GM18868 (cell line): ENCODE results near the gene MCMBP.
"Not testable (repeated sequence)": the region's sequence is repeated elsewhere in the genome, so short reads cannot be mapped to it uniquely, and the experiment has no call there.

Experiments used
- ATAC-seq: cut with Tn5 transposase; IDR thresholded peaks from one replicate; pipeline ENCODE4 v1.9.1; 2021; ENCODE audit warnings: mild to moderate bottlenecking, moderate library complexity; ENCODE audit not compliant: unreplicated experiment

Gene MCMBP

DNA sequence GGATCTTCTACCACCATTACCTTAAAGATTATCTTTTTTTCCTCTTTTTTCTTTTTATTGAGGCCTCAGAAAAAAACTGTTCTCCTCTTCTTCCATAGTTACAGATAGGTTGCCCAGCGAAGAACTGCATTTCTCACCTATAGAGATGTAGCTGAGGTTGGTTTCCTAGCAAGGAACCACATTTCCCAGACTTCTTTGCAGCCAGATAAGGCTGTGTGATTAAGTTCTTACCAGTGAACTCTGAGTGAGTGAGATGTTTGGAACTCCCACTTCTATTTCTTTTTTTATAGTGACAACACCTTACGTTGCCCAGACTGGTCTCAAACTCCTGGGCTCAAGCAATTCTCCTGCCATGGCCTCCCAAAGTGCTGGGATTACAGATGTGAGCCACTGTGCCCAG, 5.9 kb upstream of the MCMBP start:
- no peak for ATAC-seq

DNA sequence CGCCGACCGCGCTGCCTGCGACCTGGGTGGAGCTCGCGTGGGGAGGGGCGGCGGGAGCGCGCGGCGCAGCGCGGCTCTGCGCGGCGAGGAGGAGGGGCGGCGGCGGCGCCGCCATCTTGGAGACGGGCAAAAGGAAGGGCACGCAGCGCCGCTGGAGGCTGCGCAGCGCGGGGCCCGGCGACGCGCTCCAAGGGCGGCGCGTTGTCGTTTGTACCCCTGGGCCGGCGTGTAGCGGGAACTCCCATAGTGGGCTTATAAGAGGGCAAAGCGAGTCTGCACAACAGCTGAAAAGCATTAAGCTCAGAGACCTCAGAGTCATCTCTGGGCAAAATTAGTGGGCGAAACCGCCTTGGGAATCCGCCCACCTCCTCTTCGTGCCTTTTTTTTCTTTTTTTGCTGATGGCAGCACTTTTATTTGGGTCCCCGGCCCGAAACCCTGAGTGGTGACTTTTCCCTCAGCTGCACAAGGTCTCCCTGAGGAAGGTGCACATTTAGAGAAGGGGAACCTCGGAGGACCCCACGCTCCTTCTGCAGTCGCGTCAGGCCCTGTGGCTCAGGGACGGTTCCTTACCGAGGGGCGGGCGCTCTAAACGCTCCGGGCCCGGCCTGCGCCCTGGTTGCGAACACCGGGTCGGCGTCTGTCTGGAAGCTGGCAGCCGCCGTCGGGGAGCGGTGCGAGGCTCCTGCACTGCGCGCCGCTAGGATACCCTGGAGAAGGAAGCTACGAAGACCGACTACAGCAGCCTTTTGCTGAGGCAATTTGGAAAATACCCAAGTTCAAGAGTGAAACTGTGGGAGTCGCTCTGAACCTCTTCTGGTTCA, 428 bp upstream of the MCMBP start:
- peak; percentile 86 for ATAC-seq

DNA sequence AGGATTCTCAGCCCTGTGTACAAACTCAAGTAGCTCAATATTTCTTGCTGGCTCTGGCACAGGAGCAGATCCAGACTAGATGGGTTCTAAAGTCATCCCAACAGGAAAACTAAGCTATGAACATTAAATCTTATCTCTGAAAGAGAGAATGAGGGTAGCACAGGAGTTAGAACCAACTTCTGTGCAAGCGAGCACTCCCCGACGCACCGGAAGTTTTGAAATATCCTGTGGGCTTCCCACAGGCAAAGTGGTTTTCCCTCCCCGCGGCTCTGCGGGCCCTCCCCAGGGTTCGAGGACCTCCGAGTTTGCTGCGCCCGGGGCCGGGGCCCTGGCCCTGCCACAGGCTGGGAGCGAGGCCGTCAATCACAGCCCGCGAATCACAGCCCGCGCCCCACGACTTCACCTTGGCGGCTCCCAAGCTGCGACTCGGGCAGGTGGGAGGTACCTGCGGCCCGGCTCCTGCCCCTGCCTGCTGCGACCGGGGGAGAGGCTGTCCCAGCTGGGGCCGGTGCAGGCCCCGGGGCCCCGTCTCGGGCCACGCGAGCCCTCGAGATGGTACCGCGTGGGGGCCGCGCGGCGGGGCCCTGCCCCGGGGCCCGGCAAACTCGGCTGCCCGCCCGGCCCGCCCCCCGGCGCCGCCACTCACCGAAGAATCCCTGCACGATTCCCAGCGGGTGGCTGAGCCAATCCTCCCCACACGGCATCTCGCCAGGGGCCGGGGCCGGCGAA, 598 bp downstream of the MCMBP start:
- peak; percentile 39 for ATAC-seq

DNA sequence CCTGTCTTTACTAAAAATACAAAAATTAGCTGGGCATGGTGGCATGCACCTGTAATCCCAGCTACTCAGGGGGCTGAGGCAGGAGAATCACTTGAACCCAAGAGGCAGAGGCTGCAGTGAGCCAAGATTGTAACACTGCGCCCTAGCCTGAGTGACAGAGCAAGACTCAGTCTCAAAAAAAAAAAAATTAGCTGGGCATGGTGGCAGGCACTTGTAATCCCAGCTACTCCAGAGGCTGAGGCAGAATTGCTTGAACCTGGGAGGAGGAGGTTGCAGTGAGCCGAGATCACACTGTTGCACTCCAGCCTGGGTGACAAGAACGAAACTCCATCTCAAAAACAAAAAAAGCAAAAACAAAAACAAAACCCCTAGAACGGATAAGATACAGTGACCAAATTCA, 3.2 kb downstream of the MCMBP start:
- ATAC-seq: not testable (repeated sequence)

- no peak for ATAC-seq
These were observed 5.3 kb downstream of the MCMBP start for GRCh38 chr10:119867317-119867716.

DNA sequence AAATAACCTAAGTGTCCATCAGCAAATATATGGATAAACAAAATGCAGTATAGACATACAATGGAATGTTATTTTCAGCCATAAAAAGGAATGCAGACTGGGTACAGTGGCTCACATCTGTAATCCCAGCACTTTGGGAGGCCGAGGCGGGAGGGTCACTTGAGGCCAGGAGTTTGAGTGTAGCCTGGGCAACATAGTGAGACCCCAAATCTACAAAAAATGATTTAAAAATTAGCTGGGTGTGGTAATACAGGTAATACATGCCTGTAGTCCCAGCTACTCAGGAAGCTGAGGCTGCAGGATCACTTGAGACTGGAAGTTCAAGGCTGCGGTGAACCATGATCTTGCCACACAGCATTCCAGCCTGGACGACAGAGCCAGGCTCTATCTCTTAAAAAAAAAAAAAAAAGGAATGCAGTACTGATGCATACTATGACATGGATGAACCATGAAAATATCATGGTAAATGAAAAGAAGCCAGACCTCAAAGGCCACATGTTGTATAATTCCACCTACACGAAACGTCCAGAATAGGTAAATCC, 6.9 kb downstream of the MCMBP start:
- no peak for ATAC-seq

DNA sequence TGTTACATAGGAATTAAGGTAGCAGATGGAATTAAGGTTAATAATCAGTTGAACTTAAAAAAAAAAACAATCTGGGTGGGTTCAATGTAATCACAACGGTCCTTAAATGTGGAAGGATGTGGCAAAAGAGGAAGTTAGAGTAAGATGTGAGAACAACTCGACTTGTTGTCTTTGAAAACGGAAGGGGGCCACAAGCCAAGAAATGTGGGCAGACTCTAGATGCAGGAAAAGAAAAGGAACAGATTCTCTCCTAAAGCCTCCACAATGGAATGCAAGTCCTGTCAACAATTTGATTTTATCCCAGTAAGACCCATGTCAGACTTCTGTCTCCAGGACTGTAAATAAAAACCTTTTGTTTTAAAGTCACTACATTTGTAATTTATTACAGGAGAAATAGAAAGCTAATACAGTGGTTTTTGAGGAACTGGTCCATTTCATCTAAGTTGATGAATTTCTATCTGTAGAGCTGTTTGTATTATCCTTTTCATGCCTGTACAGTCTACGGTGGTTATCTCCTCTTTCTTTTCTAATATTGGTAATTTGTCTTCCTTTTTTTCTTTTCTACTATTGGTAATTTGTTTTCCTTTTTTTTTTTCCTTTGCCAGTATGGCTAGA, 8.6 kb downstream of the MCMBP start:
- ATAC-seq: no peak

DNA sequence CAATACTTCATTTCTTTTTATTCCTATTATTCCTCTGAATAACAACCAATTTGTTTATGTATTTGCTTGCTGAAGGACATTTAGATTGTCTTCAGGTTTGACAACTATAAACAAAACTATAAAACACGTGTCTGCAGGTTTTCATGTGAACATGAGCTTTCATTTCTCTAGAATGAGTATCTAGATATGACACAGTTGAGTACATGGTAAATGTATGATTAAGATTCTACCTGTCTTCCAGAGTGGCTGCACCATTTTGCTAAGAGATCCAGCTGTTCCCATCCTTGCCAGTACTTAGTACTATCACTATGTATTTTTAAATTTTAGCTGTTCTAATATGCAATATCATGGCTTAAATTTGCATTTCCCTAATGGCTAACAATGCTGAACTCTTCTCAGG, 10.1 kb downstream of the MCMBP start:
- ATAC-seq: no peak

GRCh38 chr10:119860866-119861607, 11.6 kb downstream of the MCMBP start:
- no peak for ATAC-seq

DNA sequence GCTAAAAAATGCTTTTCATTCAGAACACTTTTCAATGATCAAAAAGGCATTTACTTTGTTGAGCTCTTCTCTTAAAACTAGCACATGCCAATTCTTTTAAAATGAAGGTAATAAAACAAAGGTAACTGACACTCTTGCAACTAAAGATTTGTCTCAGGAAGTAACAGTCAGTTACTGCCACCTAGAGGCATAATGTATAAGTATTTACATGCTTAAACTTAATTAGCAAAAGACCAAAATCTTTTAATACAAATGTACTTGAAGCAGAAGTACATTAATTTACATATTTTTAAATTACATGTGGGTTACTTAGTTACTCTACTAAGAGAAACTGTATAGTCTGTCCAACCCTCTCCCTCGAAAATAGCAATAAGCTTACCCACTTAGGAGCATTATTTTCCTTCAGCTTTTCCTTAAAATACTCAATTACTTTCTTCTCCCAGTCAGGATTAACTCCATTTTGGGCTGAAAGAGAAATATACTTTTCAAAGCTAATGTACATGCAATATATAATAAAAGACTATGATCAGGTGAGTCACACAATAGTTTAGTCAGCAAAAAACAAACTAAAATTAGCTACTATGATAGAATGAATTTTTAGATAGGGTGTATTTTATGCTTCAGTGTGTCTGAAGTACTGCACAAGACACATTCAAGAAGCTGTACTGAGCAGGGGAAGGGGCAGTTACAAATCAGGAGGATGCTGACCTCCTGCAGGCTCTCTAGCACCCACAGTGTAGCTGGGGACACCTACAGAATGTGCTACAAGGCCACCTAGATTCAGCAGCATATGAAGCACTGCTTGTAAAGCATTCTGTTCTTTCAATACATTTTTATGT, 13.0 kb downstream of the MCMBP start:
- ATAC-seq: no peak

DNA sequence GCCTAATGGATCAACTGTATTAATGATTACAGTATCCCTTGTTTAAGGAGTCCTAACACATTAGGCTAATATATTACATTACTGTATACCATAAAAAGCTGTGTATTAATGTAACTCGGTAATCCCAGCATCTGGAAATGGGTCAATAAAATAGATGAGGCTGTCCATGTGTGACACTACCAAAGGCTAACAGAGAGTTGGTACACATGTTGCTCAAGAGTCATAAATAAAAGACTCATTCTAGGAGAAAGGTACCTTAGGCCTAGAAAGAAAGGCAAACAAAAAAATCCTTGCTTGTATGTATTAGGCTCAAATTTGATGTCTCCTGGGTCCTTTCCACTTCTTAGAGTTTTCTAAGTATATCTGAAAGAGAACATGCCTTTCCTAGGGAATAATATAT, 14.6 kb downstream of the MCMBP start:
- ATAC-seq: no peak

GRCh38 chr10:119853574-119853973, 19.1 kb downstream of the MCMBP start:
- no peak for ATAC-seq

- no peak for ATAC-seq
These were observed 19.8 kb downstream of the MCMBP start for GRCh38 chr10:119852822-119853221.

- no peak for ATAC-seq
These were observed 20.4 kb downstream of the MCMBP start for GRCh38 chr10:119852277-119852676.

DNA sequence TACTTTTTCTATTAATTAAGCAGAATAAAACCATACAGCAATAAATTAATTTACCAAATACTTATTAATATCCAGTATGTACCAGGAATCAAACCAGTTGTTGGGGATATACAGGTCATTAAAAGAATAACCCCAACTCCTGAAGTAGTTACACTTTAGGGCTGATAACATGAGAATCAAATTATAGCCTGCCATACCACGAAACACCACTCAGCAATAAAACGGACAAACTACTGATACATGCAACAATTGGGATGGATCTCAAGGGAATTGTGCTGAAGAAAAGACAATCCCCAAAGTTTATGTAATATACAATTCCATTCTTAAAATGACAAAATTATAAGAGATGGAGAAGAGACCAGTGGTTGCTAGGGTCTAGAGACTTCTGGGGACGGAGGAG, 22.7 kb downstream of the MCMBP start:
- ATAC-seq: no peak

DNA sequence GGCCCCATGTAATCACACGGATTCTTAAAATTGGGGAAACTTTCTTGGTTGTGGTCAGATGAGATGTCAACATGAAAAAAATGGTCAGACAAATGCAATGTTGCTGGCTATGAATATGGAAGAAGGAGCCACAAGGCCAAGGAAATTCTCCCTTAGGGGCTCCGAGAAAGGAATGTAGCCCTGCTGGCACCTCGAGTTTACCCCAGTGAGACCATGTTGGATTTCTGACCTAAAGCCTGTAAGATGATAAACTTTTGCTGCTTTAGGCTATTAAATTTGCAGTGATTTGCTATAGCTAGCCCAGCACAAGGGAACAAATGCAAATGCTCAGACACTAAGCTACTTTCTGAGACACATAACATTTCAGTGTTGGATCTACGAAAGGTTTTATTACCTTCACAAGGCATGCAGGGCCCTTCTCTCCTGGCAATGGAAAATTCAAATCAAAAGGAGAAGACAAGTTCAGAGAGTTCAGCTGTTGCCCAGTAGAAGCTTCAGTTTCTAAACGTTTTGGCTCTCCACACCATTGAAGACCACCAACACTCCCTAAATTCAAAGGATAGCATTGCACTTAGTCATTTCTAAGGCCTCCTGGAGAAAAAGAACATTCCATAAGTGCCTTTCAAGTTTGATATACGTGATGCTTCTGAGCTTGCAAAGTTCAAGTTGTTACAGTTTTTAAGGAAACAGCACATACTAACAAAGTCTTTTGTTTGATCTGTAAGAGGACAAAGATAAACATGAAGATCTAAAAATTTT, 23.4 kb downstream of the MCMBP start:
- no peak for ATAC-seq

- ATAC-seq: no peak
These were observed 27.0 kb downstream of the MCMBP start for GRCh38 chr10:119845656-119846055.

- ATAC-seq: no peak
These were observed 38.5 kb downstream of the MCMBP start for GRCh38 chr10:119834188-119834587.

DNA sequence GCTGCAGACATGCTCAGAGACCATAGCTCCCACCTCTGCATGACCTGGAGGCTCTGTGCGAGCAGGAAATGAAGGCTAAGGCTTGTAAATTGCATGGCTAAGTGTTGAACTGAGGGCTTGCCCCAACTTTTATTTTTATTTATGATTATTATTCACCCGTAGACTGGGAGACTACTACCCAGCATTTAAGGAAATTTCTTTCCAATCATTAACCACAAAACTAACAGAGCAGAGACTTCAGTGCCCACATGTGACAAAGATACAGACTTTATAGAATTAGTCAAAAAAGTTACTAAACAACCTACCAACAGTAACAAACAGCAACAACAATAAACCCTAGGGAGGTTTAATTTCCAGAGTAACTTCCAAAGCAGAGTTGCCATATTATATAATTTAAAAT, 39.7 kb downstream of the MCMBP start:
- ATAC-seq: no peak
